ENCODE measurements around the gene PALLD. TPM values are rescaled to one million over a fixed set of nuclear protein-coding genes. Genes with fewer than 3 reads are reported as not detected.

The PALLD gene
- total and polyA plus RNA-seq, 2 of the 8 experiments (the other 6 are each of a cell fraction or from before 2014, with no cell fraction given): 10.5 to 25.0 TPM

- Histone ChIP-seq H3K18ac (ENCODE audit: extremely low read depth, low read length) (no peak overlapping the region), H3K27ac (ENCODE audit: low read depth, low read length) (no peak overlapping the region), H2BK20ac (ENCODE audit: low read length) (no peak overlapping the region), H3K23ac (ENCODE audit: insufficient read length) (no peak overlapping the region), H3K79me1 (ENCODE audit: low read depth, low read length) (no peaks in the 10 kb centered on the region), H3K79me2 (ENCODE audit: control insufficient read depth in 1 of 2, insufficient read depth in 2 of 2, low read length in 2 of 2) (no peaks in the 10 kb centered on the region), H3K9ac (replicated peaks in 1 of 4; ENCODE audit: extremely low read depth in 1 of 4, low read depth in 3 of 4, low read length in 3 of 4) (no peak overlapping the region), H3K4ac (replicated peaks; ENCODE audit: insufficient read length, low read depth, low read length) (no peak overlapping the region), H3K23me2 (ENCODE audit: low read depth, low read length) (no peaks in the 10 kb centered on the region; the same call in 1 of the 2 replicates), H2AK5ac (ENCODE audit: low read depth, low read length) (no peak overlapping the region), H3K14ac (ENCODE audit: insufficient read length) (no peak overlapping the region), H2AFZ (ENCODE audit: low read length) (no peak overlapping the region), H3K56ac (replicated peaks; ENCODE audit: insufficient read length, low read depth, low read length) (no peak overlapping the region), H3K4me3 (ENCODE audit: extremely low read depth in 1 of 4, insufficient read depth in 2 of 4, low read depth in 3 of 4, low read length in 4 of 4) (no peak overlapping the region), H2BK15ac (ENCODE audit: low read length) (no peak overlapping the region), H4K20me1 (replicated peaks in 1 of 2; ENCODE audit: control insufficient read depth in 1 of 2, insufficient read depth in 2 of 2, low read length in 2 of 2) (no peaks in the 10 kb centered on the region), H2BK120ac (replicated peaks; ENCODE audit: low read depth, low read length) (no peak overlapping the region), H4K91ac (replicated peaks; ENCODE audit: insufficient read length, low read length) (no peak overlapping the region), H3K27me3 (replicated peaks in 1 of 4; ENCODE audit: control insufficient read depth in 3 of 4, extremely low read depth in 1 of 4, insufficient read depth in 3 of 4, low read length in 3 of 4) (no peaks in the 10 kb centered on the region), H2BK12ac (ENCODE audit: low read depth, low read length) (no peak overlapping the region), H3K4me1 (replicated peaks in 1 of 4; ENCODE audit: control insufficient read depth in 3 of 4, insufficient read depth in 4 of 4, low read length in 3 of 4) (0 out of 7 replicates have a peak, but pooled peaks cover 0 to 2% (median 0%) of the 10 kb centered on the region in 4 experiments), H3K4me2 (ENCODE audit: insufficient read depth in 1 of 2, low read depth in 2 of 2, low read length in 2 of 2) (no peak overlapping the region), H4K5ac (ENCODE audit: insufficient read length, low read depth, low read length) (no peak overlapping the region), H4K8ac (ENCODE audit: extremely low read depth, insufficient read depth, low read length) (no peak overlapping the region), H3K36me3 (ENCODE audit: control insufficient read depth in 2 of 4, insufficient read depth in 4 of 4, low read length in 3 of 4) (no peaks in the 10 kb centered on the region), H2BK5ac (ENCODE audit: low read depth, low read length) (no peak overlapping the region), H3K9me3 (ENCODE audit: insufficient read depth in 2 of 2, low read depth in 1 of 2, low read length in 1 of 2) (no peaks in the 10 kb centered on the region)
- FAIRE-seq (no peak), DNase-seq (ENCODE audit: low read depth in 1 of 2, low spot score in 2 of 2) (no peak)
- TF ChIP-seq CHD2 (IDR thresholded peaks at IDR 0.05; ENCODE audit: low read length): no peak
- WGBS, 2 experiments (ENCODE audit: extremely low coverage in 1 of 2, insufficient coverage in 1 of 2, insufficient read length in 1 of 2, insufficient replicate concordance in 2 of 2, low coverage in 1 of 2, low lambda C conversion rate in 2 of 2, missing lambda C conversion rate in 1 of 2): 89% methylated on average over 3 of the region's 3 CpGs; no CpG with 5 or more reads in 1 of the 2 experiments
- CTCF ChIA-PET (ENCODE audit: partially characterized antibody): interaction anchor here (0.8 kb wide), 1 partner anchor 324 kb away, joined by 3 read pairs; no protein-coding TSS in a partner anchor
- POLR2A ChIA-PET (ENCODE audit: partially characterized antibody): no interaction called here
These were observed 4.6 kb downstream of the PALLD start for GRCh38 chr4:168501407-168501806.

Measured in H1 (cell line).